22Rv1 (cell line): ENCODE measurements around the gene B4GALT3.

Experiments used
- CTCF ChIP-seq: fragments of 450-650 bp; IDR thresholded peaks from 2 replicates; pipeline ENCODE4 v1.5.1; 2017; ENCODE audit warnings: mild to moderate bottlenecking
- ZFX ChIP-seq: fragments of 450-650 bp; IDR thresholded peaks from 2 replicates; pipeline ENCODE4 v1.6.1; 2017; ENCODE audit warnings: antibody characterized with exemption, borderline replicate concordance

- TF ChIP-seq ZFX: no peak
- TF ChIP-seq CTCF: no peak
Measured at GRCh38 chr1:161128591-161129420, 48.5 kb downstream of the B4GALT3 start.
